ENCODE measurements around the gene SEMA3D.

SEMA3D gene

GRCh38 chr7:85186521-85187241 is at the start of gene SEMA3D:
Gene SEMA3D, minus strand, starts transcription at chr7:85187056. Its CDS starts 65,165 bp downstream, at chr7:85121891.
- DNase-seq: no peak

GRCh38 chr7:85234730-85235129 is 47.9 kb upstream of the SEMA3D start:
- no peak for DNase-seq

GRCh38 chr7:85232068-85232467 is 45.2 kb upstream of the SEMA3D start:
- no peak for DNase-seq

GRCh38 chr7:85230623-85231022 is 43.8 kb upstream of the SEMA3D start:
- no peak for DNase-seq

- no peak for DNase-seq
These were observed 42.7 kb upstream of the SEMA3D start for GRCh38 chr7:85229544-85229943.

- DNase-seq: no peak
These were observed 39.7 kb upstream of the SEMA3D start for GRCh38 chr7:85226361-85227085.

GRCh38 chr7:85224171-85224570 is 37.3 kb upstream of the SEMA3D start:
- no peak for DNase-seq

- DNase-seq: no peak
These were observed 35.7 kb upstream of the SEMA3D start for GRCh38 chr7:85222522-85222921.

GRCh38 chr7:85221796-85222195 is 34.9 kb upstream of the SEMA3D start:
- no peak for DNase-seq

GRCh38 chr7:85220651-85221050 is 33.8 kb upstream of the SEMA3D start:
- DNase-seq: no peak

GRCh38 chr7:85220023-85220422 is 33.2 kb upstream of the SEMA3D start:
- no peak for DNase-seq

GRCh38 chr7:85217085-85217484 is 30.2 kb upstream of the SEMA3D start:
- no peak for DNase-seq

- DNase-seq: no peak
These were observed 28.2 kb upstream of the SEMA3D start for GRCh38 chr7:85215098-85215497.

GRCh38 chr7:85213500-85213899 is 26.6 kb upstream of the SEMA3D start:
- DNase-seq: no peak

GRCh38 chr7:85205754-85206153 is 18.9 kb upstream of the SEMA3D start:
- no peak for DNase-seq

GRCh38 chr7:85204496-85204895 is 17.6 kb upstream of the SEMA3D start:
- no peak for DNase-seq

- DNase-seq: no peak
These were observed 17.2 kb upstream of the SEMA3D start for GRCh38 chr7:85204061-85204460.

- no peak for DNase-seq
These were observed 14.4 kb upstream of the SEMA3D start for GRCh38 chr7:85201209-85201608.

- DNase-seq: no peak
These were observed 9.8 kb upstream of the SEMA3D start for GRCh38 chr7:85196696-85197095.

- DNase-seq: no peak
These were observed 4.5 kb upstream of the SEMA3D start for GRCh38 chr7:85191383-85191782.

GRCh38 chr7:85186083-85186520 is 754 bp downstream of the SEMA3D start:
- DNase-seq: no peak

- DNase-seq: no peak
These were observed 1.3 kb downstream of the SEMA3D start for GRCh38 chr7:85185424-85186082.

GRCh38 chr7:85184599-85185423 is 2.0 kb downstream of the SEMA3D start:
- no peak for DNase-seq

Measured in activated CD4-positive, alpha-beta T cell treated with anti-CD3 and anti-CD28 coated beads, Interleukin-2, amount 50 U/mL, for 4 hours (primary cell).